Thyroid gland (tissue), 4 donors: ENCODE measurements around the gene ZNF618. TPM values are rescaled to one million over a fixed set of nuclear protein-coding genes. Genes with fewer than 3 reads are reported as not detected.

ENCODE experiments used
- DNase-seq, 2 donors: peaks; one replicate each; pipeline ENCODE4 v3.0.0-alpha.2; 2019
- H3K27ac ChIP-seq, 3 donors: fragments of 200-600 bp; sonication (generic); 1 replicate in 2 of 3; 2 replicates in 1 of 3; pipeline ENCODE4 v1.5.1; 2016 to 2019; ENCODE audit warnings: mild to moderate bottlenecking in 1 of 3, moderate library complexity in 1 of 3
- H3K27me3 ChIP-seq: fragments of 200-600 bp; sonication (generic); one replicate; pipeline ENCODE4 v1.5.1; 2019
- H3K36me3 ChIP-seq, 2 donors: fragments of 200-600 bp; sonication (generic); one replicate each; pipeline ENCODE4 v1.5.1; 2016 to 2019
- H3K4me1 ChIP-seq, 2 donors: fragments of 200-600 bp; sonication (generic); one replicate each; pipeline ENCODE4 v1.5.1; 2017 to 2019
- H3K4me3 ChIP-seq, 3 donors: fragments of 200-600 bp; sonication (generic); replicated peaks in 1 of 3; 1 replicate in 2 of 3; 2 replicates in 1 of 3; pipeline ENCODE4 v1.5.1; 2016; ENCODE audit warnings: mild to moderate bottlenecking in 1 of 3
- H3K9me3 ChIP-seq: fragments of 200-600 bp; sonication (generic); one replicate; pipeline ENCODE4 v1.5.1; 2017
- CTCF ChIP-seq, 6 experiments: fragments of 200-600 bp in 3 of 6; fragments of 450-650 bp in 3 of 6; sonication (generic) in 3 of 6; IDR thresholded peaks; one replicate each; pipeline ENCODE4 v1.5.1; 2016 to 2019; ENCODE audit warnings: antibody characterized with exemption in 6 of 6, mild to moderate bottlenecking in 2 of 6, inconsistent platforms in 1 of 6, moderate library complexity in 1 of 6
- POLR2A ChIP-seq, 2 donors: fragments of 450-650 bp; IDR thresholded peaks; one replicate each; pipeline ENCODE4 v1.6.1; 2017; ENCODE audit warnings: antibody characterized with exemption in 2 of 2, mild to moderate bottlenecking in 2 of 2, moderate library complexity in 1 of 2
- WGBS, 2 donors: methylation state at CpG; one replicate each; pipeline ENCODE4 v1.1.5; 2017; 5-methylcytosine and 5-hydroxymethylcytosine counted together
- intact Hi-C: fragments of 100-400 bp; cut with DNase I; formaldehyde crosslinking; loops from one replicate; pipeline ENCODE4 v1.15.1; 2023
- total RNA-seq, 4 donors: library from RNA; depleted of rRNA; stranded (reverse); fragments of >200 nt; gene quantifications; one replicate each; pipeline ENCODE4 v1.2.3, GENCODE V29; 2016

The ZNF618 gene
- total RNA-seq, 4 donors from 2014 or later, result 9.9 to 17.5 (median 15.5) TPM

GRCh38 chr9:114060711-114061110 lies 184.6 kb downstream of the ZNF618 start:
- TF ChIP-seq CTCF (IDR thresholded peaks at IDR 0.05) (no peak), POLR2A (IDR thresholded peaks at IDR 0.05) (no peak)
- no peak for DNase-seq
- Histone ChIP-seq H3K9me3 (no peaks in the 10 kb centered on the region), H3K4me3 (no peak overlapping the region), H3K4me1 (peaks cover 7 to 12% of the 10 kb centered on the region in 2 donors), H3K36me3 (no peaks in the 10 kb centered on the region), H3K27ac (no peak overlapping the region), H3K27me3 (no peaks in the 10 kb centered on the region)
- whole genome bisulfite sequencing, 2 donors, result 73 to 76% methylated on average over 4 to 9 of the region's 9 CpGs
- intact Hi-C loops, result no loop called here

GRCh38 chr9:114061292-114061691 lies 185.2 kb downstream of the ZNF618 start:
- 95 to 96% methylated on average over 10 to 12 of the region's 12 CpGs for WGBS, 2 donors
- peaks cover 7 to 12% of the 10 kb centered on the region in 2 donors for H3K4me1 ChIP-seq
- no peak for DNase-seq
- H3K36me3 ChIP-seq, result no peaks in the 10 kb centered on the region
- no peaks in the 10 kb centered on the region for H3K9me3 ChIP-seq
- intact Hi-C loops, result no loop called here
- no peak for TF ChIP-seq CTCF (IDR thresholded peaks at IDR 0.05)
- no peak for TF ChIP-seq POLR2A (IDR thresholded peaks at IDR 0.05)
- H3K27ac ChIP-seq, result no peak overlapping the region
- H3K27me3 ChIP-seq, result no peaks in the 10 kb centered on the region
- H3K4me3 ChIP-seq, result no peak overlapping the region

- no peaks in the 10 kb centered on the region for H3K36me3 ChIP-seq
- H3K9me3 ChIP-seq, result no peaks in the 10 kb centered on the region
- H3K4me1 ChIP-seq, result peaks cover 7 to 12% of the 10 kb centered on the region in 2 donors
- H3K27ac ChIP-seq, result no peak overlapping the region
- WGBS, 2 donors, result 82 to 85% methylated on average over 4 of the region's 4 CpGs
- H3K4me3 ChIP-seq, result no peak overlapping the region
- intact Hi-C loops, result no loop called here
- no peak for DNase-seq
- TF ChIP-seq POLR2A (IDR thresholded peaks at IDR 0.05), result no peak
- TF ChIP-seq CTCF (IDR thresholded peaks at IDR 0.05), result no peak
- no peaks in the 10 kb centered on the region for H3K27me3 ChIP-seq
Measured at GRCh38 chr9:114061830-114062474, 185.8 kb downstream of the ZNF618 start.

- no peaks in the 10 kb centered on the region for H3K36me3 ChIP-seq
- intact Hi-C loops, result no loop called here
- H3K27ac ChIP-seq, result no peak overlapping the region
- 86 to 91% methylated on average over 8 of the region's 8 CpGs for WGBS, 2 donors
- no peak for DNase-seq
- no peaks in the 10 kb centered on the region for H3K27me3 ChIP-seq
- H3K9me3 ChIP-seq, result no peaks in the 10 kb centered on the region
- no peaks in the 10 kb centered on the region for H3K4me1 ChIP-seq
- no peak for TF ChIP-seq POLR2A (IDR thresholded peaks at IDR 0.05)
- H3K4me3 ChIP-seq, result no peak overlapping the region
Measured at GRCh38 chr9:114065304-114065703, 189.2 kb downstream of the ZNF618 start.

- Histone ChIP-seq H3K27ac (no peak overlapping the region), H3K27me3 (no peaks in the 10 kb centered on the region), H3K4me3 (no peak overlapping the region), H3K36me3 (no peaks in the 10 kb centered on the region), H3K4me1 (peaks cover 10 to 13% of the 10 kb centered on the region in 2 donors), H3K9me3 (no peaks in the 10 kb centered on the region)
- TF ChIP-seq POLR2A (IDR thresholded peaks at IDR 0.05) (no peak), CTCF (IDR thresholded peaks at IDR 0.05) (no peak)
- intact Hi-C loops, result no loop called here
- 91 to 93% methylated on average over 8 to 9 of the region's 9 CpGs for WGBS, 2 donors
- no peak for DNase-seq
Measured at GRCh38 chr9:114069476-114070187, 193.5 kb downstream of the ZNF618 start.
